Upper lobe of left lung (tissue), 6 donors: ENCODE results near the gene DNAAF8. TPM values are rescaled to one million over a fixed set of nuclear protein-coding genes. Genes with fewer than 3 reads are reported as not detected.
A peak's percentile ranks its signal among the peaks of the same experiment; 100 is the strongest.

ENCODE experiments used
- ATAC-seq, 2 donors: fragments of 200-7000 bp; cut with Tn5 transposase; one replicate each; pipeline ENCODE4 v1.9.1; 2022; ENCODE audit warnings: mild to moderate bottlenecking in 2 of 2, moderate library complexity in 2 of 2; ENCODE audit not compliant: low FRiP score in 2 of 2
- DNase-seq, 2 donors: peaks; one replicate each; pipeline ENCODE4 v3.0.0-alpha.2; 2019 to 2020
- H3K27ac ChIP-seq, 4 donors: fragments of 200-600 bp; sonication (generic); one replicate each; pipeline ENCODE4 v1.5.1; 2016 to 2019
- H3K27me3 ChIP-seq, 4 donors: fragments of 200-600 bp; sonication (generic); one replicate each; pipeline ENCODE4 v1.5.1; 2017 to 2019
- H3K36me3 ChIP-seq, 4 donors: fragments of 200-600 bp; sonication (generic); one replicate each; pipeline ENCODE4 v1.5.1; 2016 to 2019
- H3K4me1 ChIP-seq, 4 donors: fragments of 200-600 bp; sonication (generic); one replicate each; pipeline ENCODE4 v1.5.1; 2018 to 2019
- H3K4me3 ChIP-seq, 4 donors: fragments of 200-600 bp; sonication (generic); one replicate each; pipeline ENCODE4 v1.5.1; 2017 to 2019; ENCODE audit warnings: mild to moderate bottlenecking in 2 of 4, moderate library complexity in 1 of 4
- H3K9me3 ChIP-seq, 4 donors: fragments of 200-600 bp; sonication (generic); one replicate each; pipeline ENCODE4 v1.5.1; 2018 to 2019
- EP300 ChIP-seq, 4 donors: sonication (generic); formaldehyde crosslinking; IDR thresholded peaks; one replicate each; pipeline ENCODE4 v1.5.1; 2017; ENCODE audit warnings: antibody characterized with exemption in 4 of 4, control low read depth in 2 of 4
- POLR2A ChIP-seq, 4 donors: fragments of 450-650 bp; IDR thresholded peaks; one replicate each; pipeline ENCODE4 v1.5.1; 2016 to 2017; ENCODE audit warnings: antibody characterized with exemption in 4 of 4, mild to moderate bottlenecking in 2 of 4
- POLR2AphosphoS5 ChIP-seq, 2 donors: sonication (generic); formaldehyde crosslinking; IDR thresholded peaks; one replicate each; pipeline ENCODE4 v1.5.1; 2017; ENCODE audit warnings: antibody characterized with exemption in 2 of 2
- WGBS, 2 donors: methylation state at CpG; one replicate each; pipeline ENCODE4 v1.1.5; 2017 to 2018; 5-methylcytosine and 5-hydroxymethylcytosine counted together
- total RNA-seq, 6 donors: library from RNA; depleted of rRNA in 4 of 6; stranded (reverse); fragments of >200 nt in 4 of 6; gene quantifications; one replicate each; pipeline versions ENCODE4 v1.1.0 to v1.2.1, GENCODE V29; 2016 to 2021
- TF ChIP-seq, protein P1 (sequence below), 6 experiments: fragments of 450-650 bp in 4 of 6; fragments of 200-600 bp in 2 of 6; sonication (generic) in 2 of 6; IDR thresholded peaks; one replicate each; pipeline ENCODE4 v1.5.1; 2016 to 2019; ENCODE audit warnings: antibody characterized with exemption in 6 of 6
- donor health status: DM: no; HTN: no; CAD: no; lungs with moderate emphysema.
- donor health status: DM: no; HTN: yes; CAD: no; lungs with severe emphysema.

DNAAF8 gene
- total RNA-seq, 6 donors from 2014 or later = 1.6 to 19.1 (median 4.3) TPM

DNA sequence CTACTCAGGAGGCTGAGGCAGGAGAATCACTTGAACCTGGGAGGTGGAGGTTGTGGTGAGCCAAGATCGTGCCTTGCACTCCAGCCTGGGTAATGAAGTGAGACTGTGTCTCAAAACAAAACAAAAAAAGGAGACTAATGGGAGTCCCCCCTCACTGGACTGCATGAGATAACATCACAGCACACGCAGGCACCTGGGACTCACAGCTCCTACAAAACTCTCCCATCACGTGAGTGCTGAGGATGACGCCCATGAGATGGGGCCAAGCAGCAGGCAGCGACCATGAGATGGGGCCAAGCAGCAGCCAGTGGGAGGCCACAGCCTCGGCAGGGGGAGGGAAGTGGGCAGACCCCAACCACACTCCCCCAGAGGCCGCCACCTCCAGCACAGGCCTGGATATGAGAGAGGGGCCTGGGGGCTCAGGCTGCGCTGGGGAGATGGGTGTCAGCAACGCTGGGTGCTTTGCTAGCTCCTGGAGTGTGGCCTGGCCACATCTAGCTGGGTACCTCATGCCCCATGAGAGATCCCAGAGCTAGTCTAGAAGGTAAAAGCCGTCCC is 15.4 kb downstream of the DNAAF8 start:
- Histone ChIP-seq H3K27me3 (no peaks in the 10 kb centered on the region), H3K27ac (no peak overlapping the region), H3K4me3 (no peak overlapping the region), H3K4me1 (no peaks in the 10 kb centered on the region), H3K9me3 (no peaks in the 10 kb centered on the region), H3K36me3 (peaks cover 17 to 55% (median 37%) of the 10 kb centered on the region in 4 donors)
- DNase-seq (peak in 1 of 2 donors; percentile 52), ATAC-seq (no peak)
- WGBS, 2 donors = 89 to 90% methylated on average over 6 to 10 of the region's 10 CpGs
- TF ChIP-seq POLR2AphosphoS5 (IDR thresholded peaks at IDR 0.05) = no peak

DNA sequence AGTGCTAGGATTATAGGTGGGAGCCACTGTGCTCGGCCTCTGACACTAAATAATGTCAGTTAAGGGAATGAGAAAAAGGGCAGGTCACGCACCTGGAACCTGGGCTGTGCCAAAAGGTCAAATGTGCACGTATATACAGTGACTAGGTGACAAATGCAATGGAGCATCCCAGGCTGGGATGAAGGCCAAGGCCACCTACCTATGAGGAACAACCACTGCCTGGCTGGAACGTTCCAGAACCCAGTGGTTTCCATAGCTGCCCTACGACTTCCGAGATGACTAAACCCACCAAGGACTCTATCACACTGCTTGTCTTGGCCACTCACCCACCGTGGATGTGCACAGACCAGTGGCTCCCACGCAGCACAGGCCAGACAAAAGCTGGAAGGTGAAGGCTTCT is 16.6 kb downstream of the DNAAF8 start:
- H3K4me1 ChIP-seq = no peaks in the 10 kb centered on the region
- no peak for DNase-seq
- H3K27me3 ChIP-seq = no peaks in the 10 kb centered on the region
- 89 to 96% methylated on average over 7 to 8 of the region's 8 CpGs for WGBS, 2 donors
- no peak overlapping the region for H3K4me3 ChIP-seq
- no peaks in the 10 kb centered on the region for H3K9me3 ChIP-seq
- peaks cover 17 to 66% (median 48%) of the 10 kb centered on the region in 4 donors for H3K36me3 ChIP-seq
- H3K27ac ChIP-seq = no peak overlapping the region
- TF ChIP-seq, protein P1, sequence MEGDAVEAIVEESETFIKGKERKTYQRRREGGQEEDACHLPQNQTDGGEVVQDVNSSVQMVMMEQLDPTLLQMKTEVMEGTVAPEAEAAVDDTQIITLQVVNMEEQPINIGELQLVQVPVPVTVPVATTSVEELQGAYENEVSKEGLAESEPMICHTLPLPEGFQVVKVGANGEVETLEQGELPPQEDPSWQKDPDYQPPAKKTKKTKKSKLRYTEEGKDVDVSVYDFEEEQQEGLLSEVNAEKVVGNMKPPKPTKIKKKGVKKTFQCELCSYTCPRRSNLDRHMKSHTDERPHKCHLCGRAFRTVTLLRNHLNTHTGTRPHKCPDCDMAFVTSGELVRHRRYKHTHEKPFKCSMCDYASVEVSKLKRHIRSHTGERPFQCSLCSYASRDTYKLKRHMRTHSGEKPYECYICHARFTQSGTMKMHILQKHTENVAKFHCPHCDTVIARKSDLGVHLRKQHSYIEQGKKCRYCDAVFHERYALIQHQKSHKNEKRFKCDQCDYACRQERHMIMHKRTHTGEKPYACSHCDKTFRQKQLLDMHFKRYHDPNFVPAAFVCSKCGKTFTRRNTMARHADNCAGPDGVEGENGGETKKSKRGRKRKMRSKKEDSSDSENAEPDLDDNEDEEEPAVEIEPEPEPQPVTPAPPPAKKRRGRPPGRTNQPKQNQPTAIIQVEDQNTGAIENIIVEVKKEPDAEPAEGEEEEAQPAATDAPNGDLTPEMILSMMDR (IDR thresholded peaks at IDR 0.05) = no peak
- no peak for TF ChIP-seq POLR2AphosphoS5 (IDR thresholded peaks at IDR 0.05)
- ATAC-seq = no peak

DNA sequence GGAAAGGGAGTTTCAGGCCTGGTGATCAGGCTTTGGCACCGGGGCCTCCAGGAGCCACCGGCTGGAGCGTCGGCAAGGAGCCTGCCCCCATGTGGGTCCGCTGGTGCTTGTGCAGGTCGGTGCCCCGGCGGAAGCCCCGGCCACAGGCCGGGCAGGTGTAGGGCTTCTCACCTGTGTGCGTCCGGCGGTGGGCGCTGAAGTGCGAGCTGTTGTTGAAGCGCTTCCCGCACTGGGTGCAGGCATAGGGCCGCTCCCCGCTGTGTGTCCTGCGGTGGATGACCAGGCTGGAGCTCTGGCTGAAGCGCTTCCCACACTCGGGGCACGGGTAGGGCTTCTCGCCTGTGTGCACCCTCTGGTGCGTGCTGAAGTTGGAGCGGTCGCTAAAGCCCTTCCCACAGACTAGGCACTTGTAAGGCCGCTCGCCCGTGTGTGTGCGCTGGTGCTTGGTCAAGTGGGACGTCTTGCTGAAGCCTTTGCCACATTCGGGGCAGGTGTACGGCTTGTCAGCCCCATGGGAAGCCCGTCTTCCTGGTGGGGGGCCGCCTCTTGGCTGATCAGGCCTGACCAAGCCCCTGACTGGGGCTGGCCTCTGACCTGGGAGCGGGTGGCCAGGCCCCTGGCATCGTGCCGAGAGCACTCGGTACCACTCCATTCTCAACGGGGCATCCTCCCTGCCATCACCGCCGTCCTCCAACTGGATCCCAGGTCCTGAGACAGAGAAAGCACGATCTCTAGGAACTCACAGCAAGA is 18.2 kb downstream of the DNAAF8 start:
- Histone ChIP-seq H3K4me1 (no peaks in the 10 kb centered on the region), H3K4me3 (no peak overlapping the region), H3K36me3 (peaks cover 17 to 81% (median 58%) of the 10 kb centered on the region in 4 donors), H3K27ac (no peak overlapping the region), H3K27me3 (no peaks in the 10 kb centered on the region), H3K9me3 (no peaks in the 10 kb centered on the region)
- DNase-seq (peak in 1 of 2 donors; percentile 83), ATAC-seq (no peak)
- TF ChIP-seq, protein P1 (IDR thresholded peaks at IDR 0.05) = no peak
- TF ChIP-seq EP300 (IDR thresholded peaks at IDR 0.05) (no peak), POLR2AphosphoS5 (IDR thresholded peaks at IDR 0.05) (no peak), POLR2A (IDR thresholded peaks at IDR 0.05) (no peak)
- 97 to 99% methylated on average over 20 to 40 of the region's 44 CpGs for WGBS, 2 donors

DNA sequence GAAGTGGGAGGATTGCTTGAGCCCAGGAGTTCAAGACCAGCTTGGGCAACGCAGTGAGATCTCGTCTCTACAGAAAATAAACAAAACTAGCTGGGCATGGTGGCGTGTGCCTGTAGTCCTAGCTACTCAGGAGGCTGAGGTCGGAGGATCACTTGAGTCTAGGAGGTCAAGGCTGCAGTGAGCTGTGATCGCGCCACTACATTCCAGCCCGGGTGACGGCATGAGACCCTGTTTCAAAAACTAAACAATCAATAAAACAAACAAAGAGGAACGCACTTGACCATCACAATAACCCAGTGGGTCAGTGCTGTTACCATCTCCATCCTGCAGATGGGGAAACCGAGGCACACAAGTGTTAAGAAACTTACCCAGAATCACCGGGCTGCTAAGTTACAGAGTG is 18.9 kb downstream of the DNAAF8 start:
- WGBS, 2 donors = 91 to 94% methylated on average over 11 of the region's 11 CpGs
- no peaks in the 10 kb centered on the region for H3K9me3 ChIP-seq
- no peak overlapping the region for H3K27ac ChIP-seq
- no peak for TF ChIP-seq POLR2AphosphoS5 (IDR thresholded peaks at IDR 0.05)
- no peak for TF ChIP-seq EP300 (IDR thresholded peaks at IDR 0.05)
- TF ChIP-seq, protein P1 (IDR thresholded peaks at IDR 0.05) = no peak
- TF ChIP-seq POLR2A (IDR thresholded peaks at IDR 0.05) = no peak
- H3K36me3 ChIP-seq = peaks cover 17 to 86% (median 64%) of the 10 kb centered on the region in 4 donors
- ATAC-seq (no peak), DNase-seq (no peak)
- H3K27me3 ChIP-seq = no peaks in the 10 kb centered on the region
- H3K4me3 ChIP-seq = no peak overlapping the region
- no peaks in the 10 kb centered on the region for H3K4me1 ChIP-seq

DNA sequence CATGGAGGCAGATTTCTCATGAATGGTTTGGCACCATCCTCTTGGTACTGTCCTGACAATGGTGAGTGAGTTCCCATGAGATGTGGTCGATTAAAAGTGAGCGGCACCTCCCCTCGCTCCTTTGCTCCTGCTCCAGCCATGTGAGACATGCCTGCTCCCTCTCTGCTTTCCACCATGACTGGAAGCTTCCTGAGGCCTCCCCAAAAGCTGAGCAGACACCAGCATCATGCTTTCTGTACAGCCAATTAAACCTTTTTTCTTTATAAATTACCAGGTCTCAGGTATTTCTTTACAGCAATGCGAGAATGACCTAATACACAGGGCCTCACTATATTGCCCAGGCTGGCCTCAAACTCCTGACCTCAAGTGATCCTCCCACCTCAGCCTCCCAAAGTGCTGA is 20.5 kb downstream of the DNAAF8 start:
- peaks cover 22 to 96% (median 74%) of the 10 kb centered on the region in 4 donors for H3K36me3 ChIP-seq

More for the DNA sequence above, 20.5 kb downstream of the DNAAF8 start:
- no peak for ATAC-seq
- 97 to 100% methylated on average over 4 of the region's 4 CpGs for WGBS, 2 donors
- Histone ChIP-seq H3K9me3 (no peaks in the 10 kb centered on the region), H3K27ac (no peak overlapping the region), H3K4me1 (no peaks in the 10 kb centered on the region), H3K4me3 (no peak overlapping the region), H3K27me3 (no peaks in the 10 kb centered on the region)
- DNase-seq = no peak
- no peak for TF ChIP-seq POLR2A (IDR thresholded peaks at IDR 0.05)
- TF ChIP-seq EP300 (IDR thresholded peaks at IDR 0.05) = no peak
- TF ChIP-seq, protein P1 (IDR thresholded peaks at IDR 0.05) = no peak
- TF ChIP-seq POLR2AphosphoS5 (IDR thresholded peaks at IDR 0.05) = no peak
